ENCODE measurements around the gene ZNF83.
"Not testable (repeated sequence)": the region's sequence is repeated elsewhere in the genome, so short reads cannot be mapped to it uniquely, and the experiment has no call there.

The ZNF83 gene

GRCh38 chr19:52637718-52638585 is at the start of gene ZNF83:
TSS of gene ZNF83 (minus strand) at chr19:52638355.
- DNase-seq, result peak; percentile 24 to 95 (median 86)

GRCh38 chr19:52687684-52688083 is 49.5 kb upstream of the ZNF83 start:
- no peak for DNase-seq

DNA sequence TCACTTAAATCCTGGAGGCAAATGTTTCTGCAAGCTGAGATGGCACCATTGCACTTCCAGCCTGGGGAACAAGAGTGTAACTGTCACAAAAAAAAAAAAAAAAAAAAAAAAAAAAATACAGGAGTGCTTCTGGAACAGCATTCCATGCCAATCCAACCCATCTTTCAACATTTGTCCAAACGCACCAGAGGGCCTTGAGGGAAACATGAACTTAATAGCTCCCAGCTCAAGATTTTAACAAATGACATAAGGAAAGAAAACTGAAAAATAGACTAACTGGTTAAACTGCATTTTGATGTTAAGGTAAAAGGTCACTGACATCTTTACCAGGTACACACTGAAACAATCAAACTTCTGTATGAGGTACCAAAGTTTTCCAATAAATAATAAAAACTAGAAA is 47.7 kb upstream of the ZNF83 start:
- DNase-seq, result no peak

DNA sequence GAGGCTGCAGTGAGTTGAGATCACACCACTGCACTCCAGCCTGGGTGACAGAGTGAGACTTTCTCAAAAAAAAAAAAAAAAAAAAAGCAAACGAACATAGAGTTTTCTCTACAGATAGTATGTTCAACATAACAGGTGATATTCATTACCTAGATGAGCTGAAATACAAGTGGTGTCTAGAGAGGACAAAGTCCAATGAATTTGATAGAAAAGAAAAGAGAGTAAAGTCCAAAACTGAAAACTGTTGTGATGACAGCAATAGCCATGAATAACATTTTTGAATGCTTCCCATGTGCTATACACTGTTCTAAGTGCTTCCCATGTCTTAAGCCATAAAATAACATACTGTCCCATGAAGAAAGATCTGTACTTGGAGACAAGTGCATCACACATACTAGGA is 43.1 kb upstream of the ZNF83 start:
- DNase-seq, result not testable (repeated sequence)

- no peak for DNase-seq
These were observed 41.4 kb upstream of the ZNF83 start for GRCh38 chr19:52679598-52679997.

DNA sequence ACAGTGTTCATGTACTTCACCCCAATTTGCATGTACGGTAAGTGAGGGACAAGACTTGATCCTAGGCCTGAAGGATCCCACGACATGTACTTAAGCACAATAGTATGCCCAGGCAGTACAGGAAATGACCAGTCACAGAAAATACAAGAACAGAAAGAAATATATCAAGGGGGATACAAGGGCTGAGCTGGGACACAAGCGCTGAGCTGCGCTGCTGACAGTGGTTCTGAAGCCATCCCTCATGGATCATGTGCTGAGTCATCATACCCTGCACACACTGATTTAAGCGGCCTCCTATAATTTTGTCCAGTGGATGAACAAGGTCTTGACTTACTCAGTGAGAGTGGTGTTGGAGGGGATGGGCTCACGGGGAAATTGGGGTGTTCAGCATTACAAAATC is 37.1 kb upstream of the ZNF83 start:
- not testable (repeated sequence) for DNase-seq

GRCh38 chr19:52673014-52673413 is 34.9 kb upstream of the ZNF83 start:
- no peak for DNase-seq

DNA sequence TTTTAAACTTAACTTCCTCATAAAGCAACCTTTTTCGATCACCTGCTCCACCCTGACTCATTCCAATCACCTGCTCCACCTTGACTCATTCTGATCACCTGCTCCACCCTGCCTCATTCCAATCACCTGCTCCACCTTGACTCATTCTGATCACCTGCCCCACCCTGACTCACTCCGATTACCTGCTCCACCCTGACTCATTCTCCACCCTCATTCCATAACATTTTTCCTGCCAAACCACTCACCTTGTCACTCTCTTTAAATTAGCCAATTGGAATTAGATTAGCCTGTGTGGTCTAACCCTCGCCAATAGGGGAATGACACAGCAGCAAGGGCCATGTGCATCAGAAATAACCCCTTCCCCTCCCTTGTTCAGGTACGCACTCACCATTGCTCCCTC is 31.9 kb upstream of the ZNF83 start:
- DNase-seq, result peak in 1 of 58 donors; percentile 47

GRCh38 chr19:52669586-52669985 is 31.4 kb upstream of the ZNF83 start:
- DNase-seq, result no peak

GRCh38 chr19:52667972-52668371 is 29.8 kb upstream of the ZNF83 start:
- DNase-seq, result no peak

GRCh38 chr19:52666506-52666905 is 28.4 kb upstream of the ZNF83 start:
- no peak for DNase-seq

DNA sequence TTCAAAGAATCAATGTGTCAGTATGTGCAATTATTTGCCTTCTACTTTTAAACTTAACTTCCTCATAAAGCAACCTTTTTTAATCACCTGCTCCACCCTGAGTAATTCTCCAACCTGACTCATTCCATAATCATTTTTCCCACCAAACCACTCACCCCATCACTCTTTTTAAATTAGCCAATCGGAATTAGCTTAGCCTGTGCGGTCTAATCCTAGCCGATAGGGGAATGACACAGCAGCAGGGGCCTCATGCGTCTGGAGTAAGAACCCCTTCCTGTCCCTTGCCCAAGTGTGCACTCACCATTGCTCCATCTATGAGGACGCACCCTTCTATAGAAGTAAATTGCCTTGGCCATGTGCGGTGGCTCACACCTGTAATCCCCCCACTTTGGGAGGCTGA is 27.4 kb upstream of the ZNF83 start:
- peak in 1 of 58 donors; percentile 1 for DNase-seq

- no peak for DNase-seq
These were observed 26.9 kb upstream of the ZNF83 start for GRCh38 chr19:52665027-52665426.

- no peak for DNase-seq
These were observed 26.3 kb upstream of the ZNF83 start for GRCh38 chr19:52664461-52664860.

DNA sequence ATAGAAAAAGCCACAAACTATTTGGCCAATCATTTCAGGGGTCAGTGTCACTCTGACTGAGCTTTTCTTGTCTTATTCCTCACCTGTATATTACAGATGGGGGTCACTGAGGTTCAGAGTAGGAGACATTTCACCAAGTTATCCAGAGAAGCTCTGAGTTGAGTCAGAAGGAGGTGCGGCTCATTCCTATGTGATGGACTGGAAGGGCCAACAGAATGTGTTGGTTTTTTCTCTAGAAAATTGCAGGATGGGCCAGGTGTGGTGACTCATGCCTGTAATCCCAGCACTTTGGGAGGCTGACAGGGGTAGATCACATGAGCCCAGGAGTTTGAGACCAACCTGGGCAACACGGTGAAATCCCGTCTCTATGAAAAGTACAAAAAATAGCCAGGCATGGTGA is 24.5 kb upstream of the ZNF83 start:
- no peak for DNase-seq

- DNase-seq, result no peak
These were observed 22.8 kb upstream of the ZNF83 start for GRCh38 chr19:52660981-52661380.

GRCh38 chr19:52659013-52659412 is 20.9 kb upstream of the ZNF83 start:
- no peak for DNase-seq

- DNase-seq, result no peak
These were observed 20.4 kb upstream of the ZNF83 start for GRCh38 chr19:52658595-52658994.

GRCh38 chr19:52653161-52653560 is 15.0 kb upstream of the ZNF83 start:
- DNase-seq, result no peak

GRCh38 chr19:52651956-52652355 is 13.8 kb upstream of the ZNF83 start:
- DNase-seq, result no peak

DNA sequence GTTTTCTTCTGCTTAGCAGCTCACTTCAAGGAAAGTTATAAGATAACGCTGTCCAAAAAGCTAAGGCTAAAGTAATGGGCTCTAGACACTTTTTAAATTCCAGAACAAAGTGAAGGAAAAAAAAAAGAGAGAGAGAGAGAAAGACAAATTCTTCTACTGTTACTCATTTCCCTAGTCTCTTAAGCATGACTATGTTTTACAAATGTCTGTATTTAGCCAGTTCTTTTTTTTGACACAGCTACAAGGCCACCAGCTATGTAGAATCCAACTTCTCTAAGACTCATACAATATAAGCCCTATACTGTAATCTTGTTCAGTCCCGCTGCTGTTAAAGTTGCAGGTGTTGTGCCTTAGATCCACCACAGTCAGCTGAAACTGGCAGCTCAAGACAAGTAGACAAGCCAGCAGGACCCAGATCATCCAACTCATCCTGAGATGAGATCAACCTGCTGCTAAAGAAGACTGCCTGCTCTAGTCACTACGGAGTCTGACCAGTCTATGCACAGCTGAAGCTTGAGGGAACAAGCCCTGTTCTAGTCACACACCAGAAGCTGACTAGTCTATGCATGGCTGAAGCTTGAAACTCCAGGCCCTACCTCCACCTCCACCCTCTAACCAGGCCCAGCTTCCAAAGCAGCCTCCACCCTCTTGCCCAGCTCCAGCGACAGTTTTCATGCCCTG is 10.3 kb upstream of the ZNF83 start:
- no peak for DNase-seq

DNA sequence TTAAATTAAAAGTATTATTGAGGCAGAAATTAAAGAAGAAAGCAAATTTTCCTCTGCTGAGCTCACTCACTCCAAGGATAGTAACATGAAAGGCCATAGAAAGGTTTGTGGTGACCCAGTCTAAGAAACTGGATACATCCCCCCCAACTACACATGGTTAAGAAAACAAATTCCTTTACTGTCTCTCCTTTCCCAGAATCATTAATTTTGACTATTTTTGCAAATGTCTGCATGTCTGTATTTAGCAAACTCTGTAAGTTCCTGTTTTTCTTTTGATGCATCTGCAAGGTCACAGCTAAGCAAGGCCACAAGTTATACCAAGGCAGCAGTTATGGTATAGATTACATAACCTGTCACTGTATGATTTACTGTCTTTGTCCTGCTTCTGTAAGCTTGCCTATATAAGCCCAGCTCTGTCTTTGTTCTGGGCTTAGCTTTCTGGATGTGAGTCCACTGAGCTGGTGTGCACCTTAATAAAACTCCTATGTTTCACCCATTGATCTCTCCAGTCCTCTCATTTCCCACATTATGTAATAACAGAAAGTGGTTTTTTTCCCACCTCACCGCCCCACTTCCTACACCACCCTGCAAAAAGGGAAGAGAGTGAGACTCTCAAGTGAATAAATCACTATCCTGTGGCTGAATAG is 8.5 kb upstream of the ZNF83 start:
- no peak for DNase-seq

Measured in anterior cingulate cortex (tissue), 58 donors.